Esophagus muscularis mucosa (tissue), 4 donors: ENCODE measurements around the gene PAX6. TPM values are rescaled to one million over a fixed set of nuclear protein-coding genes. Genes with fewer than 3 reads are reported as not detected.

Experiments
- DNase-seq: peaks from one replicate; pipeline ENCODE4 v3.0.0-alpha.2; 2017; ENCODE audit errors: extremely low spot score
- H3K27ac ChIP-seq, 4 donors: fragments of 200-600 bp; sonication (generic); replicated peaks in 1 of 4; 1 replicate in 3 of 4; 2 replicates in 1 of 4; pipeline ENCODE4 v1.5.1; 2016 to 2019; ENCODE audit warnings: mild to moderate bottlenecking in 1 of 4
- H3K27me3 ChIP-seq, 4 donors: fragments of 200-600 bp; sonication (generic); one replicate each; pipeline versions ENCODE4 v1.5.1 to v1.6.0; 2016 to 2019
- H3K36me3 ChIP-seq, 4 donors: fragments of 200-600 bp; sonication (generic); one replicate each; pipeline ENCODE4 v1.5.1; 2016 to 2019
- H3K4me1 ChIP-seq, 4 donors: fragments of 200-600 bp; sonication (generic); one replicate each; pipeline ENCODE4 v1.5.1; 2016 to 2019
- H3K4me3 ChIP-seq, 4 donors: fragments of 200-600 bp; sonication (generic); 1 replicate in 2 of 4; 2 replicates in 2 of 4; pipeline ENCODE4 v1.5.1; 2016 to 2019; ENCODE audit warnings: mild to moderate bottlenecking in 4 of 4, moderate library complexity in 1 of 4
- H3K9me3 ChIP-seq, 4 donors: fragments of 200-600 bp; sonication (generic); 1 replicate in 3 of 4; 2 replicates in 1 of 4; pipeline ENCODE4 v1.5.1; 2016 to 2019
- EP300 ChIP-seq: sonication (generic); formaldehyde crosslinking; IDR thresholded peaks from one replicate; pipeline ENCODE4 v1.6.1; 2017; ENCODE audit warnings: antibody characterized with exemption
- POLR2A ChIP-seq: fragments of 450-650 bp; IDR thresholded peaks from one replicate; pipeline ENCODE4 v1.6.1; 2017; ENCODE audit warnings: antibody characterized with exemption, moderate library complexity, mild to moderate bottlenecking, low read depth
- POLR2AphosphoS5 ChIP-seq, 2 donors: sonication (generic); formaldehyde crosslinking; IDR thresholded peaks; one replicate each; pipeline ENCODE4 v1.6.1; 2017; ENCODE audit warnings: antibody characterized with exemption in 2 of 2
- WGBS: methylation state at CpG from one replicate; pipeline ENCODE4 v1.1.5; 2018; 5-methylcytosine and 5-hydroxymethylcytosine counted together
- intact Hi-C: fragments of 100-400 bp; cut with DNase I; formaldehyde crosslinking; loops from one replicate; pipeline ENCODE4 v1.15.1; 2023
- total RNA-seq, 4 donors: library from RNA; depleted of rRNA; stranded (reverse); fragments of >200 nt; gene quantifications; one replicate each; pipeline versions ENCODE4 v1.1.0 to v1.2.1, GENCODE V29; 2016
- TF ChIP-seq, protein P1 (sequence below), 3 experiments: fragments of 200-600 bp in 2 of 3; fragments of 450-650 bp in 1 of 3; sonication (generic) in 2 of 3; IDR thresholded peaks; one replicate each; pipeline ENCODE4 v1.5.1; 2017 to 2019; ENCODE audit warnings: antibody characterized with exemption in 3 of 3, mild to moderate bottlenecking in 2 of 3, moderate library complexity in 1 of 3

Gene PAX6
- total RNA-seq, 4 donors from 2014 or later: 0.06 TPM; not detected in 3

DNA sequence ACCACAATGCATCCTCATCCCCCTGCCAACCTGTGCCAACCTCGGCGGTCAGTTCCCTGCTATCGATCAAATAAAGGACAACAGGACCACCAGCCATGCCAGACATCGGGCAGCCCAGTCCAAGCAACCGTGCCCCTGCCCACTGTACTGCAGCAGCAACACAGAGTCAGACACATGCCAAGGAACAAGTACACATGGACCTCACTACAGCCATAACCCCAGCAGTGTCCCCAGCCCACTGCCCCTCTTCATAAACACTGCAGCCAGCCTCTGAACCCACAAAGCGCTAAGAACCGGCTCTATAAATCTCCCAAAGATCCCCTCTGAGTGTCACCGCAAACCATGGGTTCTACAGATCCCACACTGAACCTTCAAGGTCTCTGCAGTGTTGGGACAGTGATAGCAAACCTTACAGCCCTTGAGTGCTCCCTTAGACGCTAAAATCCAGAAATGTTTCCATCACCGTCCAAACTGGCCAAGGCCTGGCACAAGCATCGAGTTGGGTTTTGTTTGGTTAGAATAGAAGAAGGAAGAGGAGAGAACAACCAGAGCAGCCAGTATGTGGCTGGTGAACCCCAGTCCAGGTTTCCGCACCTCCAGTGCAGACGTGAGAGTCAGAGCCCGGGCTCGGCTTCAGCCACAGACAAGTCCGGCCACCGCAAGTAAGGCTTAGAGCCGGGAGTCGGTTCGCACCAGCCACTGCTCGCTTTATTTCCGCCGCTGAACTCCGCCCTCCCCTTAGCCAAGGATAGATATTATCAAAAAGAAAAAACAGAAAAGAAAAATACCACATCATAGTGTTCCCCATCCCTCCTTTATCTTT is 7.9 kb downstream of the PAX6 start:
- no peak for TF ChIP-seq POLR2A
- no peak for TF ChIP-seq EP300
- no peak for TF ChIP-seq POLR2AphosphoS5 (IDR thresholded peaks at IDR 0.05)
- TF ChIP-seq, protein P1, sequence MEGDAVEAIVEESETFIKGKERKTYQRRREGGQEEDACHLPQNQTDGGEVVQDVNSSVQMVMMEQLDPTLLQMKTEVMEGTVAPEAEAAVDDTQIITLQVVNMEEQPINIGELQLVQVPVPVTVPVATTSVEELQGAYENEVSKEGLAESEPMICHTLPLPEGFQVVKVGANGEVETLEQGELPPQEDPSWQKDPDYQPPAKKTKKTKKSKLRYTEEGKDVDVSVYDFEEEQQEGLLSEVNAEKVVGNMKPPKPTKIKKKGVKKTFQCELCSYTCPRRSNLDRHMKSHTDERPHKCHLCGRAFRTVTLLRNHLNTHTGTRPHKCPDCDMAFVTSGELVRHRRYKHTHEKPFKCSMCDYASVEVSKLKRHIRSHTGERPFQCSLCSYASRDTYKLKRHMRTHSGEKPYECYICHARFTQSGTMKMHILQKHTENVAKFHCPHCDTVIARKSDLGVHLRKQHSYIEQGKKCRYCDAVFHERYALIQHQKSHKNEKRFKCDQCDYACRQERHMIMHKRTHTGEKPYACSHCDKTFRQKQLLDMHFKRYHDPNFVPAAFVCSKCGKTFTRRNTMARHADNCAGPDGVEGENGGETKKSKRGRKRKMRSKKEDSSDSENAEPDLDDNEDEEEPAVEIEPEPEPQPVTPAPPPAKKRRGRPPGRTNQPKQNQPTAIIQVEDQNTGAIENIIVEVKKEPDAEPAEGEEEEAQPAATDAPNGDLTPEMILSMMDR (IDR thresholded peaks at IDR 0.05): no peak
- Histone ChIP-seq H3K27ac (no peak overlapping the region), H3K36me3 (no peaks in the 10 kb centered on the region), H3K27me3 (peaks cover 21 to 100% (median 100%) of the 10 kb centered on the region in 4 donors), H3K9me3 (no peaks in the 10 kb centered on the region), H3K4me3 (no peak overlapping the region), H3K4me1 (peaks cover 17 to 64% (median 45%) of the 10 kb centered on the region in 4 donors)
- 11% methylated on average over 22 of the region's 24 CpGs for WGBS
- intact Hi-C loops: no loop called here
- DNase-seq: peak; percentile 83

DNA sequence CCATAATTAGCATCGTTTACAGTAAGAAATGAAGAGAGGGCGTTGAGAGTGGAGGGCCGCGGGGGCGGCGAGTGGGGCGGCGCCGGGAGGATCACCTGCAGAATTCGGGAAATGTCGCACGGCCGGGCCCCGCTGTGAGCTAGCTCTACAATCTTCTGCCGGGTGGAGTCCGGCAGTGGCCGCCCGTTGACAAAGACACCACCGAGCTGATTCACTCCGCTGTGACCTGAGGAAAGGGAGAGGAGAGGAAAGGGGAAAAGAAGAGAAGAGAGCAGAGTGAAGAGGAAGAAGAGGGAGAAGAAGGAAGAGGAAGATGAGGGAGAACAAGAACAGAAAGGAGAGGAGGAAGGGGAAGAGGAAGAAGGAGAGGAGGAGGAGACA is 8.5 kb downstream of the PAX6 start:
- intact Hi-C loops: no loop called here
- Histone ChIP-seq H3K27me3 (peaks cover 24 to 100% (median 100%) of the 10 kb centered on the region in 4 donors), H3K4me1 (peaks cover 17 to 69% (median 51%) of the 10 kb centered on the region in 4 donors), H3K9me3 (no peaks in the 10 kb centered on the region), H3K27ac (no peak overlapping the region), H3K4me3 (no peak overlapping the region), H3K36me3 (no peaks in the 10 kb centered on the region)
- peak; percentile 50 for DNase-seq
- 13% methylated on average over 20 of the region's 20 CpGs for WGBS
- no peak for TF ChIP-seq POLR2A
- TF ChIP-seq, protein P1 (IDR thresholded peaks at IDR 0.05): no peak
- TF ChIP-seq EP300: no peak
- no peak for TF ChIP-seq POLR2AphosphoS5 (IDR thresholded peaks at IDR 0.05)

DNA sequence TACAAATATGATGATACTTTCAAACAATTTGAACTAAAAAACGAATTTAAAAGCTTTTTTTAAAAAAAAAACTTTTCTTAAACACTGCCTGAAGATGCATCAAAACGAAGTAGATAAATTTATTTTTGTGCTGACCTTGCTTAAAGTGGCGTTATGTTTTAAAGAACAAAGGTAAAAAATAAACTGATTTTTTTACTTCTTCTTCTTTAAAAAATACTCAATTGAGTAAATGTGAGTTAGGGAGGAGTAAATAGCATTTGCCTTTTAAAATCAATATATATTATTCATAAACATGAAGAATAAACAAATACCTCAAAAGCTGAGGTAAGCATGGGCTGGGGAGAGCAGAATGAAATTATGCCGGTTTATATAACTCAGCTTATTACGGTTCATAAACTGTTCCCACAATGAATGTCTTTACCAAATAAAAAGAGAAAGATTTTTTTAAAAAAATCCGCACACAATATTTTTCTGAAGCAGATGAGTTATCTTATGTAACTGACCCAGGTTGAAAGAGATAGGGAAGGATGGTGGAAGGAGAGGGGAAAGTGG is 9.0 kb downstream of the PAX6 start:
- Histone ChIP-seq H3K27ac (no peak overlapping the region), H3K36me3 (no peaks in the 10 kb centered on the region), H3K9me3 (no peaks in the 10 kb centered on the region), H3K4me1 (peaks cover 17 to 72% (median 55%) of the 10 kb centered on the region in 4 donors), H3K27me3 (peaks cover 26 to 100% (median 100%) of the 10 kb centered on the region in 4 donors), H3K4me3 (no peak overlapping the region)
- DNase-seq: no peak
- TF ChIP-seq, protein P1 (IDR thresholded peaks at IDR 0.05): no peak
- TF ChIP-seq POLR2AphosphoS5 (IDR thresholded peaks at IDR 0.05) (no peak), EP300 (no peak), POLR2A (no peak)
- 17% methylated on average over 6 of the region's 6 CpGs for WGBS
- intact Hi-C loops: no loop called here

DNA sequence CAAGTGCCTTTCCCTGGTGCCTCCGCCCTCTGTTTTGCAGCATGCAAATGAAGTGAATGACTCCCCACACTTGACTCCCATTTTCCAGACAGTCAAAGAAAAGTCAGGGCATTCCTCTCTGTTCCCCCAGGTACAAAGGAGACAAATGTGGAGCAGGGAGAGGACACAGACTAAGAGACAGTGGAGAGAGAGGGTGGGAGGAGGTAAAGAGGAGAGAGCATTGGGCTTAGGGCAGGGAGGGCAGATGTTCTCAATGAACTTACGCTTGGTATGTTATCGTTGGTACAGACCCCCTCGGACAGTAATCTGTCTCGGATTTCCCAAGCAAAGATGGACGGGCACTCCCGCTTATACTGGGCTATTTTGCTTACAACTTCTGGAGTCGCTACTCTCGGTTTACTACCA is 9.8 kb downstream of the PAX6 start:
- intact Hi-C loops: no loop called here
- H3K4me3 ChIP-seq: no peak overlapping the region
- TF ChIP-seq, protein P1 (IDR thresholded peaks at IDR 0.05): no peak
- no peak for TF ChIP-seq POLR2A
- no peak for TF ChIP-seq POLR2AphosphoS5 (IDR thresholded peaks at IDR 0.05)
- no peak for TF ChIP-seq EP300
- peaks cover 26 to 100% (median 97%) of the 10 kb centered on the region in 4 donors for H3K27me3 ChIP-seq
- peaks cover 17 to 68% (median 54%) of the 10 kb centered on the region in 4 donors for H3K4me1 ChIP-seq
- no peaks in the 10 kb centered on the region for H3K36me3 ChIP-seq
- H3K9me3 ChIP-seq: no peaks in the 10 kb centered on the region
- WGBS: 13% methylated on average over 9 of the region's 9 CpGs
- peak; percentile 62 for DNase-seq
- H3K27ac ChIP-seq: no peak overlapping the region
